H9 (cell line): Measurements from ENCODE around the gene PTPRJ. TPM values are rescaled to one million over a fixed set of nuclear protein-coding genes. Genes with fewer than 3 reads are reported as not detected.
A peak's percentile ranks its signal among the peaks of the same experiment; 100 is the strongest.

Experiments used
- DNase-seq: peaks from one replicate; pipeline ENCODE4 v3.0.0-alpha.2; 2017
- H2AFZ ChIP-seq: one replicate; pipeline ENCODE4 v1.6.1; 2013; ENCODE audit warnings: mild to moderate bottlenecking, low read length, control low read depth, moderate library complexity
- H2AK5ac ChIP-seq: 2 replicates; pipeline ENCODE4 v1.6.1; 2013; ENCODE audit warnings: low read length, control low read depth, mixed read lengths; ENCODE audit not compliant: insufficient read length
- H2BK120ac ChIP-seq: one replicate; pipeline ENCODE4 v1.6.1; 2013; ENCODE audit warnings: low read depth, mild to moderate bottlenecking, low read length, control low read depth, inconsistent platforms; ENCODE audit not compliant: poor library complexity, severe bottlenecking
- H2BK12ac ChIP-seq: 2 replicates; pipeline ENCODE4 v1.6.1; 2013; ENCODE audit warnings: low read length, control low read depth, mixed read lengths, low read depth; ENCODE audit not compliant: insufficient read length
- H2BK15ac ChIP-seq: 2 replicates; pipeline ENCODE4 v1.6.1; 2013; ENCODE audit warnings: low read depth, low read length, control low read depth
- H2BK20ac ChIP-seq: one replicate; pipeline ENCODE4 v1.6.1; 2013; ENCODE audit warnings: low read depth, mild to moderate bottlenecking, low read length, control low read depth, inconsistent platforms; ENCODE audit not compliant: poor library complexity, severe bottlenecking
- H2BK5ac ChIP-seq: 2 replicates; pipeline ENCODE4 v1.6.1; 2013; ENCODE audit warnings: low read length, control low read depth, mixed read lengths; ENCODE audit not compliant: insufficient read length
- H3K14ac ChIP-seq: 2 replicates; pipeline ENCODE4 v1.6.1; 2013; ENCODE audit warnings: low read length, control low read depth; ENCODE audit not compliant: insufficient read depth
- H3K18ac ChIP-seq: 2 replicates; pipeline ENCODE4 v1.6.1; 2013; ENCODE audit warnings: low read depth, mild to moderate bottlenecking, mixed read lengths, low read length, control low read depth; ENCODE audit not compliant: insufficient read length
- H3K23ac ChIP-seq: 2 replicates; pipeline ENCODE4 v1.6.1; 2013; ENCODE audit warnings: low read length, control low read depth, mixed read lengths, low read depth; ENCODE audit not compliant: insufficient read length
- H3K23me2 ChIP-seq: 2 replicates; pipeline ENCODE4 v1.6.1; 2013; ENCODE audit warnings: low read depth, mild to moderate bottlenecking, mixed read lengths, low read length, control low read depth; ENCODE audit not compliant: insufficient read length, poor library complexity, severe bottlenecking
- H3K27ac ChIP-seq: 2 replicates; pipeline ENCODE4 v1.5.1; 2013; ENCODE audit warnings: low read length, control low read depth, mixed read lengths, low read depth; ENCODE audit not compliant: insufficient read length
- H3K27me3 ChIP-seq: 2 replicates; pipeline ENCODE4 v1.6.1; 2013; ENCODE audit warnings: low read length, control low read depth, inconsistent platforms; ENCODE audit not compliant: insufficient read depth
- H3K4ac ChIP-seq: 2 replicates; pipeline ENCODE4 v1.6.1; 2013; ENCODE audit warnings: low read depth, mild to moderate bottlenecking, control low read depth, inconsistent platforms, low read length, moderate library complexity
- H3K4me1 ChIP-seq: 2 replicates; pipeline ENCODE4 v1.6.1; 2013; ENCODE audit warnings: low read length, control low read depth, inconsistent platforms; ENCODE audit not compliant: insufficient read depth
- H3K4me2 ChIP-seq: 2 replicates; pipeline ENCODE4 v1.6.1; 2013; ENCODE audit warnings: low read length, control low read depth, mixed read lengths; ENCODE audit not compliant: insufficient read length, insufficient read depth
- H3K56ac ChIP-seq: 2 replicates; pipeline ENCODE4 v1.6.1; 2013; ENCODE audit warnings: low read depth, mild to moderate bottlenecking, mixed read lengths, low read length, control low read depth; ENCODE audit not compliant: insufficient read length
- H3K79me1 ChIP-seq: 2 replicates; pipeline ENCODE4 v1.6.1; 2013; ENCODE audit warnings: low read depth, mild to moderate bottlenecking, moderate library complexity, low read length, control low read depth, inconsistent platforms; ENCODE audit not compliant: insufficient read depth, poor library complexity, severe bottlenecking
- H3K79me2 ChIP-seq: 2 replicates; pipeline ENCODE4 v1.6.1; 2013; ENCODE audit warnings: low read length, control low read depth, inconsistent platforms; ENCODE audit not compliant: insufficient read depth
- H3K9ac ChIP-seq: 2 replicates; pipeline ENCODE4 v1.6.1; 2013; ENCODE audit warnings: low read length, control low read depth, mixed read lengths; ENCODE audit not compliant: insufficient read length; ENCODE audit errors: extremely low read depth
- H3K9me3 ChIP-seq: one replicate; pipeline ENCODE4 v1.6.1; 2013; ENCODE audit warnings: low read depth, low read length, inconsistent platforms; ENCODE audit not compliant: control insufficient read depth
- H3T11ph ChIP-seq: one replicate; pipeline ENCODE4 v1.6.1; 2013; ENCODE audit warnings: mild to moderate bottlenecking, low read length, control low read depth, inconsistent platforms
- H4K20me1 ChIP-seq: one replicate; pipeline ENCODE4 v1.6.1; 2013; ENCODE audit not compliant: control insufficient read depth, insufficient read length, insufficient read depth
- H4K5ac ChIP-seq: 2 replicates; pipeline ENCODE4 v1.6.1; 2013; ENCODE audit warnings: low read depth, mild to moderate bottlenecking, mixed read lengths, low read length, control low read depth; ENCODE audit not compliant: insufficient read length
- H4K8ac ChIP-seq: replicated peaks from 2 replicates; pipeline ENCODE4 v1.6.1; 2013; ENCODE audit warnings: low read length, control low read depth, mixed read lengths, low read depth; ENCODE audit not compliant: insufficient read length
- H4K91ac ChIP-seq: 2 replicates; pipeline ENCODE4 v1.6.1; 2013; ENCODE audit warnings: low read depth, mild to moderate bottlenecking, moderate library complexity, mixed read lengths, low read length, control low read depth; ENCODE audit not compliant: insufficient read length
- H3K27ac Mint-ChIP-seq, 3 experiments: 2 replicates in 2 of 3; 3 replicates in 1 of 3; pipeline ENCODE4 v1.8.0; 2020 to 2021; ENCODE audit warnings: mixed read lengths in 3 of 3, mild to moderate bottlenecking in 1 of 3, moderate library complexity in 1 of 3
- H3K27me3 Mint-ChIP-seq: 2 replicates; pipeline ENCODE4 v1.8.0; 2021; ENCODE audit warnings: low read depth, mild to moderate bottlenecking, moderate library complexity, mixed read lengths
- H3K36me3 Mint-ChIP-seq, 3 experiments: 2 replicates in 2 of 3; 3 replicates in 1 of 3; pipeline ENCODE4 v1.8.0; 2020 to 2021; ENCODE audit warnings: low read depth in 3 of 3, mixed read lengths in 3 of 3; ENCODE audit not compliant: insufficient read depth in 1 of 3
- H3K4me1 Mint-ChIP-seq, 2 experiments: 2 replicates each; pipeline ENCODE4 v1.8.0; 2020; ENCODE audit warnings: mixed read lengths in 2 of 2
- H3K4me3 Mint-ChIP-seq, 2 experiments: 2 replicates in 1 of 2; 3 replicates in 1 of 2; pipeline ENCODE4 v1.8.0; 2020 to 2021; ENCODE audit warnings: mild to moderate bottlenecking in 2 of 2, mixed read lengths in 2 of 2, moderate library complexity in 1 of 2
- H3K9me3 Mint-ChIP-seq, 2 experiments: 2 replicates in 1 of 2; 3 replicates in 1 of 2; pipeline ENCODE4 v1.8.0; 2020; ENCODE audit warnings: mild to moderate bottlenecking in 2 of 2, mixed read lengths in 2 of 2, moderate library complexity in 1 of 2
- CTCF ChIP-seq: fragments of 200-600 bp; sonication (generic); conservative IDR thresholded peaks from 3 replicates; pipeline ENCODE4 v1.8.0; 2021; ENCODE audit warnings: antibody characterized with exemption, mild to moderate bottlenecking
- WGBS: extraction: QIAGEN DNeasy Blood & Tissue Kit; methylation state at CpG from one replicate; pipeline ENCODE4 v1.1.7; 2013; ENCODE audit warnings: missing lambda C conversion rate, low lambda C conversion rate, mixed read lengths; ENCODE audit not compliant: insufficient read length; ENCODE audit errors: extremely low coverage; 5-methylcytosine and 5-hydroxymethylcytosine counted together
- total RNA-seq: library from RNA; stranded (reverse); gene quantifications from 2 replicates; pipeline ENCODE4 v1.2.1, GENCODE V29; 2021

The PTPRJ gene
- total RNA-seq, 1 experiment from 2014 or later: 10.6 TPM

GRCh38 chr11:48109046-48109666, 128.8 kb downstream of the PTPRJ start:
- H2AFZ ChIP-seq: no peak overlapping the region
- TF ChIP-seq CTCF: peak; percentile 17; the same call in 2 of the 3 replicates
- H2BK15ac ChIP-seq: no peak overlapping the region
- no peak overlapping the region for H4K91ac ChIP-seq
- H3K9ac ChIP-seq: no peak overlapping the region
- H4K20me1 ChIP-seq: peaks cover 3% of the 10 kb centered on the region
- H3K23ac ChIP-seq: no peak overlapping the region
- H2BK12ac ChIP-seq: no peak overlapping the region
- no peak overlapping the region for H3K14ac ChIP-seq
- Mint-ChIP-seq H3K36me3 (0 out of 7 replicates have a peak, but pooled peaks cover 0 to 6% (median 0%) of the 10 kb centered on the region in 3 experiments), H3K4me1 (peaks cover 17 to 33% of the 10 kb centered on the region in 2 experiments), H3K4me3 (no peak overlapping the region), H3K9me3 (no peaks in the 10 kb centered on the region), H3K27ac (peak overlapping the region in 2 of 3 experiments; percentile 28 to 38; a peak in 3 of 7 replicates), H3K27me3 (no peaks in the 10 kb centered on the region)
- H3K9me3 ChIP-seq: no peaks in the 10 kb centered on the region
- H3K27me3 ChIP-seq: no peaks in the 10 kb centered on the region
- H2AK5ac ChIP-seq: no peak overlapping the region
- H3K79me2 ChIP-seq: no peaks in the 10 kb centered on the region
- no CpG with 5 or more reads among the region's 5 CpGs for WGBS
- H4K8ac ChIP-seq: no peak overlapping the region
- no peaks in the 10 kb centered on the region for H3K23me2 ChIP-seq
- no peak overlapping the region for H2BK20ac ChIP-seq
- no peak for DNase-seq
- H3K4me2 ChIP-seq: no peak overlapping the region
- H3T11ph ChIP-seq: no peak overlapping the region
- H3K79me1 ChIP-seq: no peaks in the 10 kb centered on the region
- no peak overlapping the region for H2BK5ac ChIP-seq
- H3K18ac ChIP-seq: no peak overlapping the region
- peaks cover 4% of the 10 kb centered on the region for H3K4me1 ChIP-seq
- no peak overlapping the region for H4K5ac ChIP-seq
- H3K27ac ChIP-seq: no peak overlapping the region
- no peak overlapping the region for H3K56ac ChIP-seq
- H3K4ac ChIP-seq: no peak overlapping the region
- no peak overlapping the region for H2BK120ac ChIP-seq
